Measurements from ENCODE around the gene KHDRBS2. TPM values are rescaled to one million over a fixed set of nuclear protein-coding genes. Genes with fewer than 3 reads are reported as not detected.
A peak's percentile ranks its signal among the peaks of the same experiment; 100 is the strongest.

Gene KHDRBS2
- total RNA-seq, 4 donors from 2014 or later: not detected

- TF ChIP-seq CTCF (IDR thresholded peaks at IDR 0.05) (no peak), POLR2A (IDR thresholded peaks at IDR 0.05) (no peak)
- no peaks in the 10 kb centered on the region for H3K27me3 ChIP-seq
- no peak overlapping the region for H3K4me3 ChIP-seq
- WGBS, 2 donors: 72 to 86% methylated on average over 4 of the region's 4 CpGs
- H3K36me3 ChIP-seq: no peaks in the 10 kb centered on the region
- DNase-seq: no peak
- H3K27ac ChIP-seq: no peak overlapping the region
- H3K4me1 ChIP-seq: no peaks in the 10 kb centered on the region
- intact Hi-C loops (cut with DNase I): no loop called here
- no peaks in the 10 kb centered on the region for H3K9me3 ChIP-seq
These were observed 123.2 kb downstream of the KHDRBS2 start for GRCh38 chr6:62162858-62163257.

GRCh38 chr6:62152796-62153195, 133.2 kb downstream of the KHDRBS2 start:
- Histone ChIP-seq H3K4me1 (no peaks in the 10 kb centered on the region), H3K27ac (no peak overlapping the region), H3K4me3 (no peak overlapping the region), H3K36me3 (no peaks in the 10 kb centered on the region), H3K27me3 (no peaks in the 10 kb centered on the region), H3K9me3 (no peaks in the 10 kb centered on the region)
- WGBS, 2 donors: 65 to 85% methylated on average over 3 of the region's 3 CpGs
- DNase-seq: no peak
- TF ChIP-seq CTCF (IDR thresholded peaks at IDR 0.05): no peak
- no peak for TF ChIP-seq POLR2A (IDR thresholded peaks at IDR 0.05)
- intact Hi-C loops (cut with DNase I): no loop called here

- Histone ChIP-seq H3K36me3 (no peaks in the 10 kb centered on the region), H3K4me3 (no peak overlapping the region), H3K27ac (no peak overlapping the region), H3K27me3 (no peaks in the 10 kb centered on the region), H3K9me3 (no peaks in the 10 kb centered on the region), H3K4me1 (no peaks in the 10 kb centered on the region)
- intact Hi-C loops (cut with DNase I): no loop called here
- no peak for DNase-seq
- no peak for TF ChIP-seq POLR2A (IDR thresholded peaks at IDR 0.05)
- peak in 3 of 6 experiments; percentile 11 to 39 (median 17) for TF ChIP-seq CTCF (IDR thresholded peaks at IDR 0.05)
- WGBS, 2 donors: 56 to 60% methylated on average over 3 of the region's 3 CpGs
These were observed 135.9 kb downstream of the KHDRBS2 start for GRCh38 chr6:62150048-62150663.

GRCh38 chr6:62146954-62147853, 138.8 kb downstream of the KHDRBS2 start:
- Histone ChIP-seq H3K27ac (no peak overlapping the region), H3K9me3 (no peaks in the 10 kb centered on the region)

More at GRCh38 chr6:62146954-62147853, 138.8 kb downstream of the KHDRBS2 start:
- Histone ChIP-seq H3K4me3 (no peak overlapping the region), H3K36me3 (no peaks in the 10 kb centered on the region), H3K4me1 (no peaks in the 10 kb centered on the region), H3K27me3 (no peaks in the 10 kb centered on the region)
- 21 to 33% methylated on average over 4 of the region's 4 CpGs for WGBS, 2 donors
- TF ChIP-seq POLR2A (IDR thresholded peaks at IDR 0.05): no peak
- TF ChIP-seq CTCF (IDR thresholded peaks at IDR 0.05): no peak
- intact Hi-C loops (cut with DNase I): no loop called here
- DNase-seq: no peak
